DOHH2 (cell line): ENCODE data around the gene FRS3.

Source experiments
- H3F3A ChIP-seq: fragments of 200-600 bp; sonication (generic), shearing (Covaris generic); 2 replicates; pipeline ENCODE4 v1.6.0; 2016; ENCODE audit warnings: antibody characterized with exemption, mild to moderate bottlenecking; ENCODE audit not compliant: control insufficient read depth, insufficient read depth
- H3K27ac ChIP-seq: fragments of 200-600 bp; sonication (generic); 2 replicates; pipeline ENCODE4 v1.5.1; 2014; ENCODE audit warnings: low read depth, mild to moderate bottlenecking, low read length, moderate library complexity
- H3K27me3 ChIP-seq: fragments of 200-600 bp; sonication (generic); 2 replicates; pipeline ENCODE4 v1.6.1; 2014; ENCODE audit warnings: mild to moderate bottlenecking, low read length, mixed read lengths; ENCODE audit not compliant: control insufficient read depth
- H3K36me3 ChIP-seq: fragments of 200-600 bp; sonication (generic); 2 replicates; pipeline ENCODE4 v1.6.1; 2014; ENCODE audit warnings: mild to moderate bottlenecking, low read length, moderate library complexity, mixed read lengths; ENCODE audit not compliant: control insufficient read depth
- H3K4me1 ChIP-seq: fragments of 200-600 bp; sonication (generic); 2 replicates; pipeline ENCODE4 v1.6.1; 2014; ENCODE audit warnings: mild to moderate bottlenecking, low read length, mixed read lengths; ENCODE audit not compliant: control insufficient read depth
- H3K4me2 ChIP-seq: fragments of 200-600 bp; sonication (generic); 2 replicates; pipeline ENCODE4 v1.6.0; 2014; ENCODE audit warnings: mild to moderate bottlenecking, low read length, moderate library complexity
- H3K4me3 ChIP-seq: fragments of 200-600 bp; sonication (generic); 2 replicates; pipeline ENCODE4 v1.5.1; 2014; ENCODE audit warnings: mild to moderate bottlenecking, low read length, mixed read lengths
- H3K79me2 ChIP-seq: fragments of 200-600 bp; sonication (generic); 2 replicates; pipeline ENCODE4 v1.6.1; 2014; ENCODE audit warnings: mild to moderate bottlenecking, low read length, mixed read lengths; ENCODE audit not compliant: control insufficient read depth
- H3K9me2 ChIP-seq: fragments of 200-600 bp; sonication (generic); replicated peaks from 2 replicates; pipeline ENCODE4 v1.6.1; 2014; ENCODE audit warnings: mild to moderate bottlenecking, low read length, mixed read lengths; ENCODE audit not compliant: control insufficient read depth
- H3K9me3 ChIP-seq: fragments of 200-600 bp; sonication (generic); 2 replicates; pipeline ENCODE4 v1.6.1; 2014; ENCODE audit warnings: antibody characterized with exemption, low read length, mixed read lengths; ENCODE audit not compliant: control insufficient read depth, insufficient read depth
- H4K20me1 ChIP-seq: fragments of 200-600 bp; sonication (generic); 2 replicates; pipeline ENCODE4 v1.6.0; 2014; ENCODE audit warnings: low read depth, mild to moderate bottlenecking, antibody characterized with exemption, low read length, moderate library complexity; ENCODE audit not compliant: control insufficient read depth, insufficient read depth
- CTCF ChIP-seq: fragments of 200-600 bp; sonication (generic); IDR thresholded peaks from one replicate; pipeline ENCODE4 v1.5.1; 2014; ENCODE audit warnings: antibody characterized with exemption, mild to moderate bottlenecking, low read depth, low read length; ENCODE audit not compliant: poor library complexity, severe bottlenecking
- EZH2phosphoT487 ChIP-seq: fragments of 200-600 bp; sonication (generic); IDR thresholded peaks from 2 replicates; pipeline ENCODE4 v1.6.1; 2017; ENCODE audit warnings: borderline replicate concordance, mild to moderate bottlenecking, antibody characterized with exemption, low read length, moderate library complexity, mixed read lengths

The FRS3 gene

GRCh38 chr6:41724586-41725501 is 54.9 kb downstream of the FRS3 start:
- H4K20me1 ChIP-seq = peaks cover 10% of the 10 kb centered on the region
- H3K4me1 ChIP-seq = peaks cover 93% of the 10 kb centered on the region
- H3K79me2 ChIP-seq = peaks cover 96% of the 10 kb centered on the region
- TF ChIP-seq CTCF (peak; percentile 47), EZH2phosphoT487 (no peak)
- H3K4me3 ChIP-seq = peak overlapping the region; percentile 73
- no peaks in the 10 kb centered on the region for H3K9me2 ChIP-seq
- H3F3A ChIP-seq = peaks cover 10% of the 10 kb centered on the region; the same call in 1 of the 2 replicates
- H3K36me3 ChIP-seq = peaks cover 29% of the 10 kb centered on the region
- H3K27me3 ChIP-seq = no peaks in the 10 kb centered on the region
- peak overlapping the region; percentile 87 for H3K27ac ChIP-seq
- peak overlapping the region; percentile 93 for H3K4me2 ChIP-seq
- no peaks in the 10 kb centered on the region for H3K9me3 ChIP-seq

DNA sequence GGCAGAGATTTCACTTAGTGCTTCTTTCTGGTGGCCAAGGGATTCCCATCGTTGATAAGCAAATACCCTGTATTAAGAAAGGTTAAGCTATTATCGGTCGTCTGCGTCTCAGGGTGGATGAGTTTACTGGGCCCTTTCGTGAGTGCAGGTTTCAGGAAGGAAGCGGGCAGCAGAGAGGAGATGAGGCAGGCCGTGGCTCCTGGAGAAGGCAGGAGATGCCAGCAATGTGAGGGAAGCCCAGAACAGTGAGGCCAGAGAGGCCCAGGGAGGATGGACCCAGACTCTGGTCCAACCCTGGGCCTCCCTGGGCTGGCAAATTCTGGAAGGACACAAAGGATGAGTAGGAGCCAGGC is 55.5 kb downstream of the FRS3 start:
- Histone ChIP-seq H3K79me2 (peaks cover 96% of the 10 kb centered on the region), H3K27ac (peak overlapping the region; percentile 87), H3K27me3 (no peaks in the 10 kb centered on the region), H3K36me3 (peaks cover 27% of the 10 kb centered on the region), H3K4me3 (peak overlapping the region; percentile 73), H3K4me1 (peaks cover 93% of the 10 kb centered on the region), H3K4me2 (peak overlapping the region; percentile 93), H3K9me2 (no peaks in the 10 kb centered on the region), H3K9me3 (no peaks in the 10 kb centered on the region), H3F3A (peaks cover 10% of the 10 kb centered on the region; the same call in 1 of the 2 replicates), H4K20me1 (peaks cover 13% of the 10 kb centered on the region)
- TF ChIP-seq CTCF (no peak), EZH2phosphoT487 (no peak)

- H3K27ac ChIP-seq = peak overlapping the region; percentile 87
- peaks cover 96% of the 10 kb centered on the region for H3K79me2 ChIP-seq
- peak overlapping the region; percentile 73 for H3K4me3 ChIP-seq
- peaks cover 10% of the 10 kb centered on the region; the same call in 1 of the 2 replicates for H3F3A ChIP-seq
- peaks cover 92% of the 10 kb centered on the region for H3K4me1 ChIP-seq
- no peaks in the 10 kb centered on the region for H3K27me3 ChIP-seq
- peaks cover 13% of the 10 kb centered on the region for H4K20me1 ChIP-seq
- TF ChIP-seq EZH2phosphoT487 = no peak
- TF ChIP-seq CTCF = peak; percentile 13
- peaks cover 23% of the 10 kb centered on the region for H3K36me3 ChIP-seq
- peak overlapping the region; percentile 93 for H3K4me2 ChIP-seq
- no peaks in the 10 kb centered on the region for H3K9me3 ChIP-seq
- H3K9me2 ChIP-seq = no peaks in the 10 kb centered on the region
Observed at GRCh38 chr6:41723530-41724227, 56.0 kb downstream of the FRS3 start.
